Gastrocnemius medialis (tissue), 4 donors: ENCODE results near the gene KRTAP10-7. TPM values are rescaled to one million over a fixed set of nuclear protein-coding genes. Genes with fewer than 3 reads are reported as not detected.

Experiments
- ATAC-seq, 2 donors: fragments of 150-250 bp; one replicate each; pipeline ENCODE4 v1.9.1; 2016
- DNase-seq, 2 donors: peaks; one replicate each; pipeline ENCODE4 v3.0.0-alpha.2; 2019
- H3K27ac ChIP-seq, 4 donors: fragments of 200-600 bp; sonication (generic); 1 replicate in 1 of 4; 2 replicates in 3 of 4; pipeline ENCODE4 v1.5.1; 2016 to 2018; ENCODE audit warnings: mild to moderate bottlenecking in 2 of 4, moderate library complexity in 1 of 4
- H3K27me3 ChIP-seq, 3 donors: fragments of 200-600 bp; sonication (generic) in 2 of 3; 1 replicate in 1 of 3; 2 replicates in 2 of 3; pipeline versions ENCODE4 v1.5.1 to v1.6.0; 2016 to 2019; ENCODE audit warnings: mild to moderate bottlenecking in 1 of 3, moderate library complexity in 1 of 3
- H3K36me3 ChIP-seq, 2 donors: fragments of 200-600 bp; sonication (generic) in 1 of 2; one replicate each; pipeline ENCODE4 v1.5.1; 2017 to 2018
- H3K4me1 ChIP-seq, 2 donors: fragments of 200-600 bp; sonication (generic) in 1 of 2; one replicate each; pipeline ENCODE4 v1.5.1; 2016 to 2017; ENCODE audit warnings: mild to moderate bottlenecking in 2 of 2
- H3K4me3 ChIP-seq, 4 donors: fragments of 200-600 bp; sonication (generic) in 3 of 4; 1 replicate in 1 of 4; 2 replicates in 3 of 4; pipeline ENCODE4 v1.5.1; 2016 to 2019; ENCODE audit warnings: mild to moderate bottlenecking in 2 of 4
- H3K9me3 ChIP-seq, 3 donors: fragments of 200-600 bp; sonication (generic) in 2 of 3; 1 replicate in 1 of 3; 2 replicates in 2 of 3; pipeline ENCODE4 v1.5.1; 2016 to 2019
- CTCF ChIP-seq, 5 experiments: fragments of 450-650 bp in 3 of 5; fragments of 200-600 bp in 2 of 5; sonication (generic) in 2 of 5; IDR thresholded peaks in 4 of 5; conservative IDR thresholded peaks in 1 of 5; 1 replicate in 4 of 5; 2 replicates in 1 of 5; pipeline ENCODE4 v1.5.1; 2016 to 2019; ENCODE audit warnings: antibody characterized with exemption in 5 of 5, mild to moderate bottlenecking in 3 of 5, moderate library complexity in 3 of 5
- POLR2A ChIP-seq, 2 donors: fragments of 450-650 bp; IDR thresholded peaks; one replicate each; pipeline ENCODE4 v1.6.1; 2017; ENCODE audit warnings: antibody characterized with exemption in 2 of 2, mild to moderate bottlenecking in 2 of 2, moderate library complexity in 2 of 2
- in situ Hi-C, 4 donors: fragments of 200-750 bp; cut with MboI; loops; one replicate each; pipeline versions ENCODE4 v1.15.0 to v1.8.0; 2017; ENCODE audit warnings: low sequenced_read_pairs in 4 of 4
- intact Hi-C: fragments of 100-400 bp; cut with DNase I; formaldehyde crosslinking; loops from one replicate; pipeline ENCODE4 v1.15.1; 2023; ENCODE audit warnings: low total_unique reads
- total RNA-seq, 4 donors: library from RNA; depleted of rRNA; stranded (reverse); fragments of >200 nt; gene quantifications; one replicate each; pipeline versions ENCODE4 v1.1.0 to v1.2.3, GENCODE V29; 2016

The KRTAP10-7 gene
- total RNA-seq, 4 donors from 2014 or later: not detected

- TF ChIP-seq POLR2A (IDR thresholded peaks at IDR 0.05) (no peak), CTCF (IDR thresholded peaks at IDR 0.05 in 4 of 5, conservative IDR thresholded peaks at IDR 0.05 in 1 of 5) (no peak)
- Histone ChIP-seq H3K27ac (no peak overlapping the region), H3K36me3 (no peaks in the 10 kb centered on the region), H3K9me3 (no peaks in the 10 kb centered on the region), H3K4me1 (no peaks in the 10 kb centered on the region), H3K4me3 (no peak overlapping the region), H3K27me3 (peaks cover 10 to 16% (median 11%) of the 10 kb centered on the region in 3 donors)
- intact Hi-C loops (no loop called here), in situ Hi-C loops (no loop called here)
- DNase-seq (no peak), ATAC-seq (no peak)
These were observed 49.2 kb downstream of the KRTAP10-7 start for GRCh38 chr21:44649521-44650100.

- H3K27ac ChIP-seq: no peak overlapping the region
- H3K9me3 ChIP-seq: no peaks in the 10 kb centered on the region
- in situ Hi-C loops (no loop called here), intact Hi-C loops (no loop called here)
- no peaks in the 10 kb centered on the region for H3K36me3 ChIP-seq
- DNase-seq (no peak), ATAC-seq (no peak)
- H3K27me3 ChIP-seq: peaks cover 8 to 16% (median 11%) of the 10 kb centered on the region in 3 donors
- no peak for TF ChIP-seq POLR2A (IDR thresholded peaks at IDR 0.05)
- TF ChIP-seq CTCF (IDR thresholded peaks at IDR 0.05 in 4 of 5, conservative IDR thresholded peaks at IDR 0.05 in 1 of 5): no peak
- H3K4me1 ChIP-seq: no peaks in the 10 kb centered on the region
- no peak overlapping the region for H3K4me3 ChIP-seq
These were observed 50.0 kb downstream of the KRTAP10-7 start for GRCh38 chr21:44650265-44650972.

GRCh38 chr21:44650973-44651675 is 50.7 kb downstream of the KRTAP10-7 start:
- H3K4me3 ChIP-seq: no peak overlapping the region
- intact Hi-C loops: no loop called here

More at GRCh38 chr21:44650973-44651675, 50.7 kb downstream of the KRTAP10-7 start:
- no peak for TF ChIP-seq POLR2A (IDR thresholded peaks at IDR 0.05)
- no peak for TF ChIP-seq CTCF (IDR thresholded peaks at IDR 0.05 in 4 of 5, conservative IDR thresholded peaks at IDR 0.05 in 1 of 5)
- DNase-seq (no peak), ATAC-seq (no peak)
- no peaks in the 10 kb centered on the region for H3K4me1 ChIP-seq
- in situ Hi-C loops: no loop called here
- H3K27me3 ChIP-seq: peaks cover 7 to 16% (median 11%) of the 10 kb centered on the region in 3 donors
- H3K9me3 ChIP-seq: no peaks in the 10 kb centered on the region
- H3K36me3 ChIP-seq: no peaks in the 10 kb centered on the region
- H3K27ac ChIP-seq: no peak overlapping the region

Other genes starting within 250 kb of the KRTAP10-7 start
- under 1 TPM; 0.15 to 0.52 (median 0.44) TPM for gene TRPM2, start 247.0 kb upstream of the KRTAP10-7 start, total RNA-seq
- under 1 TPM; 0.36 to 0.70 (median 0.55) TPM for gene LRRC3, start 145.1 kb upstream of the KRTAP10-7 start, total RNA-seq
- gene KRTAP10-1, start 60.4 kb upstream of the KRTAP10-7 start, total RNA-seq: not detected
- gene KRTAP10-2, start 49.1 kb upstream of the KRTAP10-7 start, total RNA-seq: not detected
- gene KRTAP10-3, start 41.8 kb upstream of the KRTAP10-7 start, total RNA-seq: not detected
- gene KRTAP10-4, start 26.9 kb upstream of the KRTAP10-7 start, total RNA-seq: not detected
- not detected for gene KRTAP10-5, start 20.0 kb upstream of the KRTAP10-7 start, total RNA-seq
- not detected for gene KRTAP10-6, start 8.1 kb upstream of the KRTAP10-7 start, total RNA-seq
- not detected for gene KRTAP10-8, start 11.5 kb downstream of the KRTAP10-7 start, total RNA-seq
- not detected for gene KRTAP10-9, start 26.5 kb downstream of the KRTAP10-7 start, total RNA-seq
- not detected for gene KRTAP10-10, start 36.8 kb downstream of the KRTAP10-7 start, total RNA-seq
- not detected for gene KRTAP10-11, start 45.8 kb downstream of the KRTAP10-7 start, total RNA-seq
- not detected for gene KRTAP12-4, start 54.1 kb downstream of the KRTAP10-7 start, total RNA-seq
- not detected for gene KRTAP12-3, start 57.3 kb downstream of the KRTAP10-7 start, total RNA-seq
- gene KRTAP12-2, start 66.3 kb downstream of the KRTAP10-7 start, total RNA-seq: not detected
- gene KRTAP12-1, start 81.6 kb downstream of the KRTAP10-7 start, total RNA-seq: not detected
- not detected for gene KRTAP10-12, start 96.6 kb downstream of the KRTAP10-7 start, total RNA-seq
- gene TSPEAR, start 111.0 kb downstream of the KRTAP10-7 start, total RNA-seq: not detected
- gene UBE2G2, start 201.2 kb downstream of the KRTAP10-7 start, total RNA-seq: 10 to 100 TPM; 64.2 to 83.8 (median 73.3) TPM
- 10 to 100 TPM; 49.0 to 85.9 (median 63.7) TPM for gene SUMO3, start 217.5 kb downstream of the KRTAP10-7 start, total RNA-seq